ENCODE data around the gene PUS1. TPM values are rescaled to one million over a fixed set of nuclear protein-coding genes. Genes with fewer than 3 reads are reported as not detected.

The PUS1 gene
- total and polyA plus RNA-seq, 9 of the 15 experiments (the other 6 are each of a cell fraction or from before 2014, with no cell fraction given) = 1.9 to 90.8 (median 30.0) TPM

DNA sequence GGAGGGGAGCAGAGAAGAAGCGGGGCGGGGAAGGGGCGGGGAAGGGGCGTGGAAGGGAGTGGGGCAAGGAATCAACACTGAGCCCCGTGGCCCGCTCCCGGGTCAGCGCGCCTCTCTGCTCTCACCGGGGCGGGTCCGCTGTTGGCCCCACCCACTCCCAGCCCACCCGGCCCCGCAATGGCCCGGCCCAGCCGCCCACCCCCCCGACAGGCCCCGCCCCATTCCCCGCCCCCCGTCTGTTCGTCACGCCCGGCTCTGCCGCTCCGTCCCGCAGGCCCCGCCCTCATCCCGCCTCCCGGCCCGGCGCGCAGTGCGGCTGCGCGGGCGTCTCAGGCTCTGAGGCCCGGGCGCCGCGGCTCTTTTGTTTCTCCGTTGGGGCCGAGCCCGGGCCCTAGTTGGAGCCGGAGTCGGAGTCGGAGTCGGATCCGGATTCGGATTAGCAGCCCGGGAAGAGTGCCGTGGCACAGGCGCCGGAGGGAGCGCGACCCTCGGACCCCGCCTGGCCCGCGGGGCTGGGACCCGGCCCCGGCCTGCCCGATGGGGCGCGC is 34.7 kb upstream of the PUS1 start, which contains the start of gene ULK1:
Gene ULK1, plus strand, starts transcription at position 310 of the 548 bp plus-strand sequence. CDS start 380 bp downstream, outside the sequence.
- peak within 1 kb of the TSS; percentile 76 for H2AFZ ChIP-seq (ENCODE audit: low read depth, low read length)
- H3K4me1 ChIP-seq (replicated peaks in 1 of 2; ENCODE audit: control insufficient read depth in 2 of 2, insufficient read depth in 2 of 2, low read length in 2 of 2) = peaks cover 4 to 34% of the 10 kb centered on the region in 2 experiments; a peak in 4 of 5 replicates
- H4K20me1 ChIP-seq (replicated peaks; ENCODE audit: control insufficient read depth, insufficient read depth, low read length) = no peaks in the 10 kb centered on the region; the same call in 1 of the 2 replicates
- no TSS peak for BruUV-seq (replicated peaks)
- ATAC-seq (peak; percentile 75), DNase-seq (ENCODE audit: extremely low read depth in 1 of 4, low spot score in 3 of 4) (peak; percentile 92 to 100 (median 99)), FAIRE-seq (no peak)
- H3K9me3 ChIP-seq (replicated peaks; ENCODE audit: control insufficient read depth, insufficient read depth, low read depth, low read length) = no peaks in the 10 kb centered on the region
- H3K9me1 ChIP-seq (ENCODE audit: control insufficient read depth, insufficient read depth, low read length) = no peaks in the 10 kb centered on the region
- in situ Hi-C loops (cut with MboI) = no loop called here
- H3K27ac ChIP-seq (ENCODE audit: extremely low read depth, low read depth, low read length) = peak within 1 kb of the TSS; percentile 86
- intact Hi-C loops (cut with micrococcal nuclease) = loop anchor here (2.0 kb wide), 1 partner anchor 34 kb away; no protein-coding TSS in a partner anchor
- H3K4me3 ChIP-seq = peak within 1 kb of the TSS; percentile 53
- ChIA-PET CTCF (ENCODE audit: low intra/inter-chr PET ratio) (no interaction called here), POLR2A (no interaction called here)
- peak within 1 kb of the TSS; percentile 75 for H3K4me2 ChIP-seq (ENCODE audit: insufficient read depth, low read length)
- peak within 1 kb of the TSS; percentile 78 to 95; a peak in 3 of 4 replicates for H3K9ac ChIP-seq (ENCODE audit: insufficient read depth in 1 of 2, low read depth in 2 of 2, low read length in 2 of 2)
- H3K27me3 ChIP-seq (ENCODE audit: control insufficient read depth in 2 of 2, insufficient read depth in 2 of 2, low read length in 2 of 2) = peaks cover 0 to under 1% of the 10 kb centered on the region in 2 experiments; a peak in 2 of 5 replicates
- H3K36me3 ChIP-seq (ENCODE audit: control insufficient read depth, insufficient read depth, low read length) = peaks cover 8% of the 10 kb centered on the region; the same call in 1 of the 3 replicates
- H3K79me2 ChIP-seq (ENCODE audit: control insufficient read depth, insufficient read depth, low read length) = peaks cover 16% of the 10 kb centered on the region
- 0% methylated on average over 21 of the region's 64 CpGs for WGBS (ENCODE audit: insufficient coverage, low coverage, missing lambda C conversion rate)
- TF ChIP-seq SMARCE1 (IDR thresholded peaks at IDR 0.05) (no peak), ZNF324 (CRISPR knock-in tag; IDR thresholded peaks at IDR 0.05) (no peak), ARHGAP35 (IDR thresholded peaks at IDR 0.05; ENCODE audit: partially characterized antibody) (no peak), ZNF436 (CRISPR knock-in tag; IDR thresholded peaks at IDR 0.05) (no peak), SREBF1 (IDR thresholded peaks at IDR 0.05; ENCODE audit: borderline replicate concordance, low read depth, low read length) (no peak), NONO (IDR thresholded peaks at IDR 0.05; ENCODE audit: low read depth in 2 of 2, low read length in 1 of 2) (peak in 1 of 2 experiments; percentile 48; a peak in 1 of 4 replicates), RBM17 (IDR thresholded peaks at IDR 0.05; ENCODE audit: borderline replicate concordance, low read depth, low read length) (no peak), E2F4 (CRISPR knock-in tag; IDR thresholded peaks at IDR 0.05; ENCODE audit: low read depth) (no peak), NFE2L1 (tag; IDR thresholded peaks at IDR 0.05; ENCODE audit: borderline replicate concordance, low read depth) (no peak), HINFP (tag; conservative IDR thresholded peaks at IDR 0.05; ENCODE audit: low read depth) (no peak), HNRNPK (IDR thresholded peaks at IDR 0.05; ENCODE audit: low read depth, low read length, poor library complexity, severe bottlenecking) (no peak), SRSF1 (IDR thresholded peaks at IDR 0.05; ENCODE audit: low read depth, low read length) (no peak)
- TF ChIP-seq, protein P1, sequence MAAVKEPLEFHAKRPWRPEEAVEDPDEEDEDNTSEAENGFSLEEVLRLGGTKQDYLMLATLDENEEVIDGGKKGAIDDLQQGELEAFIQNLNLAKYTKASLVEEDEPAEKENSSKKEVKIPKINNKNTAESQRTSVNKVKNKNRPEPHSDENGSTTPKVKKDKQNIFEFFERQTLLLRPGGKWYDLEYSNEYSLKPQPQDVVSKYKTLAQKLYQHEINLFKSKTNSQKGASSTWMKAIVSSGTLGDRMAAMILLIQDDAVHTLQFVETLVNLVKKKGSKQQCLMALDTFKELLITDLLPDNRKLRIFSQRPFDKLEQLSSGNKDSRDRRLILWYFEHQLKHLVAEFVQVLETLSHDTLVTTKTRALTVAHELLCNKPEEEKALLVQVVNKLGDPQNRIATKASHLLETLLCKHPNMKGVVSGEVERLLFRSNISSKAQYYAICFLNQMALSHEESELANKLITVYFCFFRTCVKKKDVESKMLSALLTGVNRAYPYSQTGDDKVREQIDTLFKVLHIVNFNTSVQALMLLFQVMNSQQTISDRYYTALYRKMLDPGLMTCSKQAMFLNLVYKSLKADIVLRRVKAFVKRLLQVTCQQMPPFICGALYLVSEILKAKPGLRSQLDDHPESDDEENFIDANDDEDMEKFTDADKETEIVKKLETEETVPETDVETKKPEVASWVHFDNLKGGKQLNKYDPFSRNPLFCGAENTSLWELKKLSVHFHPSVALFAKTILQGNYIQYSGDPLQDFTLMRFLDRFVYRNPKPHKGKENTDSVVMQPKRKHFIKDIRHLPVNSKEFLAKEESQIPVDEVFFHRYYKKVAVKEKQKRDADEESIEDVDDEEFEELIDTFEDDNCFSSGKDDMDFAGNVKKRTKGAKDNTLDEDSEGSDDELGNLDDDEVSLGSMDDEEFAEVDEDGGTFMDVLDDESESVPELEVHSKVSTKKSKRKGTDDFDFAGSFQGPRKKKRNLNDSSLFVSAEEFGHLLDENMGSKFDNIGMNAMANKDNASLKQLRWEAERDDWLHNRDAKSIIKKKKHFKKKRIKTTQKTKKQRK (IDR thresholded peaks at IDR 0.05; ENCODE audit: borderline replicate concordance, low read depth, low read length) = no peak
- TF ChIP-seq, protein P2, sequence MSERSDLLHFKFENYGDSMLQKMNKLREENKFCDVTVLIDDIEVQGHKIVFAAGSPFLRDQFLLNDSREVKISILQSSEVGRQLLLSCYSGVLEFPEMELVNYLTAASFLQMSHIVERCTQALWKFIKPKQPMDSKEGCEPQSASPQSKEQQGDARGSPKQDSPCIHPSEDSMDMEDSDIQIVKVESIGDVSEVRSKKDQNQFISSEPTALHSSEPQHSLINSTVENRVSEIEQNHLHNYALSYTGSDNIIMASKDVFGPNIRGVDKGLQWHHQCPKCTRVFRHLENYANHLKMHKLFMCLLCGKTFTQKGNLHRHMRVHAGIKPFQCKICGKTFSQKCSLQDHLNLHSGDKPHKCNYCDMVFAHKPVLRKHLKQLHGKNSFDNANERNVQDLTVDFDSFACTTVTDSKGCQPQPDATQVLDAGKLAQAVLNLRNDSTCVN (CRISPR knock-in tag; IDR thresholded peaks at IDR 0.05) = no peak
